ENCODE measurements around the gene MYRFL.

Gene MYRFL

GRCh38 chr12:69921831-69922230 is 96.8 kb downstream of the MYRFL start:
- Mint-ChIP-seq H3K27ac (no peak overlapping the region), H3K27me3 (ENCODE audit: low read depth) (peaks cover 11% of the 10 kb centered on the region), H3K36me3 (ENCODE audit: low read depth) (no peaks in the 10 kb centered on the region), H3K4me3 (no peak overlapping the region), H3K9me3 (no peaks in the 10 kb centered on the region), H3K4me1 (ENCODE audit: low read depth) (no peaks in the 10 kb centered on the region)

- H3K9me3 Mint-ChIP-seq, result no peaks in the 10 kb centered on the region
- H3K4me1 Mint-ChIP-seq (ENCODE audit: low read depth), result no peaks in the 10 kb centered on the region
- H3K27ac Mint-ChIP-seq, result no peak overlapping the region
- no peak overlapping the region for H3K4me3 Mint-ChIP-seq
- no peaks in the 10 kb centered on the region for H3K36me3 Mint-ChIP-seq (ENCODE audit: low read depth)
- H3K27me3 Mint-ChIP-seq (ENCODE audit: low read depth), result peaks cover 11% of the 10 kb centered on the region
Measured at GRCh38 chr12:69922999-69923398, 98.0 kb downstream of the MYRFL start.

- Mint-ChIP-seq H3K36me3 (ENCODE audit: low read depth) (no peaks in the 10 kb centered on the region), H3K9me3 (no peaks in the 10 kb centered on the region), H3K4me3 (no peak overlapping the region), H3K4me1 (ENCODE audit: low read depth) (no peaks in the 10 kb centered on the region), H3K27ac (no peak overlapping the region), H3K27me3 (ENCODE audit: low read depth) (peaks cover 10% of the 10 kb centered on the region)
Measured at GRCh38 chr12:69925291-69925690, 100.3 kb downstream of the MYRFL start.

- no peaks in the 10 kb centered on the region for H3K9me3 Mint-ChIP-seq
- H3K4me3 Mint-ChIP-seq, result no peak overlapping the region
- peaks cover 7% of the 10 kb centered on the region for H3K27me3 Mint-ChIP-seq (ENCODE audit: low read depth)
- no peaks in the 10 kb centered on the region for H3K36me3 Mint-ChIP-seq (ENCODE audit: low read depth)
- H3K4me1 Mint-ChIP-seq (ENCODE audit: low read depth), result no peaks in the 10 kb centered on the region
- no peak overlapping the region for H3K27ac Mint-ChIP-seq
Measured at GRCh38 chr12:69927164-69927563, 102.1 kb downstream of the MYRFL start.

GRCh38 chr12:69929125-69929524 is 104.1 kb downstream of the MYRFL start:
- Mint-ChIP-seq H3K9me3 (no peaks in the 10 kb centered on the region), H3K36me3 (ENCODE audit: low read depth) (no peaks in the 10 kb centered on the region), H3K27ac (no peak overlapping the region), H3K4me1 (ENCODE audit: low read depth) (no peaks in the 10 kb centered on the region), H3K27me3 (ENCODE audit: low read depth) (peaks cover 7% of the 10 kb centered on the region), H3K4me3 (no peak overlapping the region)

- no peaks in the 10 kb centered on the region for H3K36me3 Mint-ChIP-seq (ENCODE audit: low read depth)
- H3K9me3 Mint-ChIP-seq, result no peaks in the 10 kb centered on the region
- no peak overlapping the region for H3K27ac Mint-ChIP-seq
- no peaks in the 10 kb centered on the region for H3K4me1 Mint-ChIP-seq (ENCODE audit: low read depth)
- no peak overlapping the region for H3K4me3 Mint-ChIP-seq
- peaks cover 7% of the 10 kb centered on the region for H3K27me3 Mint-ChIP-seq (ENCODE audit: low read depth)
Measured at GRCh38 chr12:69929531-69929930, 104.5 kb downstream of the MYRFL start.

- no peaks in the 10 kb centered on the region for H3K9me3 Mint-ChIP-seq
- H3K36me3 Mint-ChIP-seq (ENCODE audit: low read depth), result no peaks in the 10 kb centered on the region
- no peak overlapping the region for H3K27ac Mint-ChIP-seq
- H3K4me1 Mint-ChIP-seq (ENCODE audit: low read depth), result no peaks in the 10 kb centered on the region
- no peak overlapping the region for H3K4me3 Mint-ChIP-seq
- H3K27me3 Mint-ChIP-seq (ENCODE audit: low read depth), result peaks cover under 1% of the 10 kb centered on the region
Measured at GRCh38 chr12:69931569-69931968, 106.5 kb downstream of the MYRFL start.

GRCh38 chr12:69932154-69932553 is 107.1 kb downstream of the MYRFL start:
- no peaks in the 10 kb centered on the region for H3K4me1 Mint-ChIP-seq (ENCODE audit: low read depth)
- H3K36me3 Mint-ChIP-seq (ENCODE audit: low read depth), result no peaks in the 10 kb centered on the region
- H3K4me3 Mint-ChIP-seq, result no peak overlapping the region
- no peaks in the 10 kb centered on the region for H3K27me3 Mint-ChIP-seq (ENCODE audit: low read depth)
- H3K9me3 Mint-ChIP-seq, result no peaks in the 10 kb centered on the region
- H3K27ac Mint-ChIP-seq, result no peak overlapping the region

- Mint-ChIP-seq H3K27me3 (ENCODE audit: low read depth) (no peaks in the 10 kb centered on the region), H3K4me1 (ENCODE audit: low read depth) (no peaks in the 10 kb centered on the region), H3K9me3 (no peaks in the 10 kb centered on the region), H3K27ac (no peak overlapping the region), H3K36me3 (ENCODE audit: low read depth) (no peaks in the 10 kb centered on the region), H3K4me3 (no peak overlapping the region)
Measured at GRCh38 chr12:69932676-69933552, 107.9 kb downstream of the MYRFL start.

GRCh38 chr12:69934011-69934410 is 109.0 kb downstream of the MYRFL start:
- H3K4me1 Mint-ChIP-seq (ENCODE audit: low read depth), result no peaks in the 10 kb centered on the region
- no peaks in the 10 kb centered on the region for H3K36me3 Mint-ChIP-seq (ENCODE audit: low read depth)
- no peak overlapping the region for H3K4me3 Mint-ChIP-seq
- H3K27ac Mint-ChIP-seq, result no peak overlapping the region
- H3K27me3 Mint-ChIP-seq (ENCODE audit: low read depth), result no peaks in the 10 kb centered on the region
- no peaks in the 10 kb centered on the region for H3K9me3 Mint-ChIP-seq

- no peaks in the 10 kb centered on the region for H3K9me3 Mint-ChIP-seq
- H3K36me3 Mint-ChIP-seq (ENCODE audit: low read depth), result no peaks in the 10 kb centered on the region
- H3K4me1 Mint-ChIP-seq (ENCODE audit: low read depth), result no peaks in the 10 kb centered on the region
- H3K27me3 Mint-ChIP-seq (ENCODE audit: low read depth), result no peaks in the 10 kb centered on the region
- no peak overlapping the region for H3K27ac Mint-ChIP-seq
- H3K4me3 Mint-ChIP-seq, result no peak overlapping the region
Measured at GRCh38 chr12:69935651-69936100, 110.6 kb downstream of the MYRFL start.

- Mint-ChIP-seq H3K36me3 (ENCODE audit: low read depth) (no peaks in the 10 kb centered on the region), H3K27me3 (ENCODE audit: low read depth) (no peaks in the 10 kb centered on the region), H3K4me3 (no peak overlapping the region), H3K9me3 (no peaks in the 10 kb centered on the region), H3K27ac (no peak overlapping the region), H3K4me1 (ENCODE audit: low read depth) (no peaks in the 10 kb centered on the region)
Measured at GRCh38 chr12:69936214-69936731, 111.2 kb downstream of the MYRFL start.

GRCh38 chr12:69936766-69937165 is 111.7 kb downstream of the MYRFL start:
- Mint-ChIP-seq H3K4me3 (no peak overlapping the region), H3K27me3 (ENCODE audit: low read depth) (no peaks in the 10 kb centered on the region), H3K4me1 (ENCODE audit: low read depth) (no peaks in the 10 kb centered on the region), H3K27ac (no peak overlapping the region), H3K36me3 (ENCODE audit: low read depth) (no peaks in the 10 kb centered on the region), H3K9me3 (no peaks in the 10 kb centered on the region)

- Mint-ChIP-seq H3K36me3 (ENCODE audit: low read depth) (no peaks in the 10 kb centered on the region), H3K4me1 (ENCODE audit: low read depth) (no peaks in the 10 kb centered on the region), H3K27me3 (ENCODE audit: low read depth) (no peaks in the 10 kb centered on the region), H3K27ac (no peak overlapping the region), H3K9me3 (no peaks in the 10 kb centered on the region), H3K4me3 (no peak overlapping the region)
Measured at GRCh38 chr12:69947123-69947522, 122.1 kb downstream of the MYRFL start.

- no peaks in the 10 kb centered on the region for H3K27me3 Mint-ChIP-seq (ENCODE audit: low read depth)
- no peaks in the 10 kb centered on the region for H3K4me1 Mint-ChIP-seq (ENCODE audit: low read depth)
- no peaks in the 10 kb centered on the region for H3K9me3 Mint-ChIP-seq
- H3K4me3 Mint-ChIP-seq, result no peak overlapping the region
- no peaks in the 10 kb centered on the region for H3K36me3 Mint-ChIP-seq (ENCODE audit: low read depth)
- no peak overlapping the region for H3K27ac Mint-ChIP-seq
Measured at GRCh38 chr12:69947897-69948296, 122.9 kb downstream of the MYRFL start.
